AG09309 (cell line): Measurements from ENCODE around the gene WBP2NL.

ENCODE experiments used
- DNase-seq: peaks from one replicate; pipeline ENCODE4 v3.0.0-alpha.2; 2010; ENCODE audit warnings: low read depth
- H3K4me3 ChIP-seq: 2 replicates; pipeline ENCODE4 v1.5.1; 2011; ENCODE audit warnings: mild to moderate bottlenecking, low read depth, low read length, moderate library complexity; ENCODE audit not compliant: control insufficient read depth
- TF ChIP-seq, protein P1 (sequence below): IDR thresholded peaks from 2 replicates; pipeline ENCODE4 v1.5.1; 2011; ENCODE audit warnings: mild to moderate bottlenecking, low read depth, low read length, inconsistent platforms; ENCODE audit not compliant: insufficient read depth, control insufficient read depth; ENCODE audit errors: missing control alignments

The WBP2NL gene

DNA sequence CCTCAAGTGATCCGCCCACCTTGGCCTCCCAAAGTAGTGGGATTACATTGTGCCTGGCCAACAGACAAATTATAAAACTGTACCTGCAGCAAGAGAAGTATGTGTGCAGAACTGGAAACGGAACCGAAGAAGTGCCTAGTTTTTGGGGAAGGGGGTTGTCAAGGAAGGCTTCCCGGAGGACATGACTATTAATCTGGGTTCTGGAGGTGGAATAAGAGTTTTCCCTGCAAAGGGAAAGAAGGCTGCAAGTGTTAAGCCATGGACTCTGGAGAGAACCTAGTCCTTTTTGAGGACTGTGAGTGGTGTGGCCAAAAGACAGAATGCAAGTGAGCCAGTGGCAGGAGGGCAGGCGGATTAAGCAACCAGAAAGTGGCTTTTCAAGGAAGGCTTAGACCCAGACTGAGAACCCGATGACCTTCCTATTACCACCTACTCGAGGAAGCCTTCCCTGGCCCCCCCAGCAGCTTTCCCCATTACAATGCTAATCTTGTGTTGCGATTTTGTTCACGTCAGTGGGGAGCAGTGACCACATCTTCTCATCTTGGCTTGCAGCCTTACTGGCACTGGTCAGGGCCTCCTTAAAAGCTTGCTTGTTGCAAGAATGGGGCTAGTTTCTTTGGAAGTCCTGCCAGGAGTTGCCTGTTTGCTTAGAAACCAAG lies 35.0 kb upstream of the WBP2NL start:
- H3K4me3 ChIP-seq: no peak overlapping the region
- peak; percentile 21 for DNase-seq
- TF ChIP-seq, protein P1, sequence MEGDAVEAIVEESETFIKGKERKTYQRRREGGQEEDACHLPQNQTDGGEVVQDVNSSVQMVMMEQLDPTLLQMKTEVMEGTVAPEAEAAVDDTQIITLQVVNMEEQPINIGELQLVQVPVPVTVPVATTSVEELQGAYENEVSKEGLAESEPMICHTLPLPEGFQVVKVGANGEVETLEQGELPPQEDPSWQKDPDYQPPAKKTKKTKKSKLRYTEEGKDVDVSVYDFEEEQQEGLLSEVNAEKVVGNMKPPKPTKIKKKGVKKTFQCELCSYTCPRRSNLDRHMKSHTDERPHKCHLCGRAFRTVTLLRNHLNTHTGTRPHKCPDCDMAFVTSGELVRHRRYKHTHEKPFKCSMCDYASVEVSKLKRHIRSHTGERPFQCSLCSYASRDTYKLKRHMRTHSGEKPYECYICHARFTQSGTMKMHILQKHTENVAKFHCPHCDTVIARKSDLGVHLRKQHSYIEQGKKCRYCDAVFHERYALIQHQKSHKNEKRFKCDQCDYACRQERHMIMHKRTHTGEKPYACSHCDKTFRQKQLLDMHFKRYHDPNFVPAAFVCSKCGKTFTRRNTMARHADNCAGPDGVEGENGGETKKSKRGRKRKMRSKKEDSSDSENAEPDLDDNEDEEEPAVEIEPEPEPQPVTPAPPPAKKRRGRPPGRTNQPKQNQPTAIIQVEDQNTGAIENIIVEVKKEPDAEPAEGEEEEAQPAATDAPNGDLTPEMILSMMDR: no peak

DNA sequence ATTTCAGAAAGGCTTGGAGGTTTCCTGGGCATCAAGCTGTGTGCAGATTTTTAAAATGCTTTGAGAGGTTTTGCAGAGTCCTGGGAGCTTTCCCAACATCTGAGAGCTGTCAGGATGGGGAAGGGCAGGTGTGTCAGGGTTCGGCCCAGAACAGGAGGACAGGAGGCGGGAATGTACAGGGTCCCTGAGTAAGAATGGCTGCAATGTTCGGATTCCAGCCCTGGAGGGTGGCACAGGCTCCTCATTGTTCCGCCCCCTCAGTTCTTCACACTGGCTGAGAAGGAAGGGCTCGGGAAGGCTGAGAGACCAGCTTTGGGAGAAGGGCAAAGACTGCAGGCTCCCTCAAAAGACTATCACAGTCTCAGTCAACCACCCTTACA lies 34.5 kb upstream of the WBP2NL start:
- H3K4me3 ChIP-seq: no peak overlapping the region
- DNase-seq: no peak
- TF ChIP-seq, protein P1: no peak

DNA sequence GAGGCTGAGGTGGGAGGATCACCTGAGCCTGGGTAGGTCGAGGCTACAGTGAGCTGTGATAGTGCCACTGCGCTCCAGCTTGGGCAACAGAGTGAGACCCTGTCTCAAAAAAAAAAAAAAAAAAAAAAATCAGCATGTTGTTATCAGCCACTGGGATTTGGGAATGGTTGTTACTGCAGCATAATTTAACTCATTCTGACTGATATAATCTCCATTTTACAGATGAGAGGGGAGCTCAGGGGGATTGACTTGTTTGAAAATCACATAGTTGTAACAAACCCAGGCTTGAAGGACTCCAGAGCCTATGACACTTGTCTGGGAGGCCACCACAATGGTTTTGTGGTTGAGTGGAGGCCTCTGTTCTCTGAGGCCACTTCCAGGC lies 32.4 kb upstream of the WBP2NL start:
- H3K4me3 ChIP-seq: no peak overlapping the region
- TF ChIP-seq, protein P1: no peak

DNA sequence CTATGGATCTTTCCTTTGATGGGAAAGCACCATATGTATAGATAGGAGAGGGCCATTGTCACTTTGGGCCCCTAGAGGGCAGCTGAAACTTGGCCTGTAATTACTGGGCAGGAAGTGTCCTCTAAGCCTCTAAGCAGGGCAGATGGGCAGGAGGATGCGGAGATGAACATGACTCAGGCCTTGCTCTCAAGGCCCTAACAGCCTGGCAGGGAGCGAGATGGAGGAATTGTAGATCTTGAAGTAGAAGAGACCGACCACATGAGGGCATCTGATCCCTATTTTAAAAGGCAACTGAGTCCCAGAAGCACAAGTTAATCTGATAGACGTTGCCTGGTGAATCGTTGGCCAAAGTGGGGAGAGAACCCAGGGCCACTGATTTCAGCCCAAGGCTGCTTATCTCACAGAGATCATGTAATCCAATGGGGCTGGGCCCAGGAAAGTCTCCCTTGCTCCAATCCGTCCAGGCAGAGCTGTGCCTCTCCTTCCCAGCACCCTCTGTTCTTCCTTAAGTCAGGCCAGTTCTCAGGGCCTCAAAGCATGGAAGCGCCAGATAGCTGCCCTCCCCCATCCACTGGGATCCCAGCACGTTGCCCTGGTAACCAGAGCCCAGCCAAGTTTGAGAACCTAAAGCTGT lies 31.9 kb upstream of the WBP2NL start:
- TF ChIP-seq, protein P1: peak; percentile 57
- peak; percentile 86 for DNase-seq

More for the DNA sequence above, 32.4 kb upstream of the WBP2NL start:
- no peak for DNase-seq

DNA sequence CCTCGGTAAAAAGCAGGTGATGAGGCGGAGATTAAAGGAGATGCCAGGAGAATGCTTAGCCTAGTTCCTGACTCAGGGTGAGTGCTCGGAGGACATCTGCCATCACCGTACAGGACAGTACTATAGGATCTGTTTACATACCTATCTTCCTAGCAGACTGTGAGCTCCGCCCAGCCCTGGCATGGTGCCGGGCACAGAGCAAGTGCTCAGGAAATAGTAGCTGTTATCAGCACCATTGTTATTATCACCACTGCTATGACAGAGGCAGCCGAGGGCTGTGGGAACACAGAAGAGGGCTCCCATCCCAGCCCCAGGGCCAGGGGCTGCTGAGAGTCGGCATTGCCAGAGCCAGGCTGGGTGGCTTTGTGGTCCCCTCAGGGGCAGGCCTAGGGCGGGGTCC lies 30.0 kb upstream of the WBP2NL start:
- TF ChIP-seq, protein P1: no peak
- H3K4me3 ChIP-seq: no peak overlapping the region
- DNase-seq: no peak

More for the DNA sequence above, 31.9 kb upstream of the WBP2NL start:
- no peak overlapping the region for H3K4me3 ChIP-seq

DNA sequence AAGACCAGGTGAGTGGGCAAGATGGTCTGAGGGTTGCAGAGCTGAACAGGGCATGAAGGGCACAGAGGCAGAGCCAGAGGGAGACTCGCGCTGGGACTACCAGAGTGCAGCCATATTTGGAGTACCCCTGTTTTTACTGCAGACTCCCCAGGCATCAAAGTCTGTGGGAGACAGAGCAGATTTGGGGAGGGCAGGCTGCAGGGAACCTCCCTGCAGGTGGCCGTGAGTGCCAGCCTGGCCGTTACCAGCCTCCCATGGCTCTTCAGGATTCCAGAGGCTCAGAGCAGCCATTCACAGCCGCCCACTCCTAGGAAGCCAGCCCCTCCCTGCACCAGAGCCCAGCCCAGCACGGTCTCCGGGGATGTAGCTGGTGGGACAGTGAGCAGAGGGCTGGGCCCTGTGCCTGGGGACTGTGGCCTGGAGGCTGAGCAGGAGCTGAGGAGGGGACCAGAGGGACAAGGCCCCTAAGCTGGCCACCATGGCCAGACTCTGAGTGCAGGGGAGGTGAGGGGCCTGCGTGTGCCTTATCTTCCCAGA lies 29.4 kb upstream of the WBP2NL start, which contains the start of gene SEPTIN3:
TSS of gene SEPTIN3 (plus strand) at position 334 of the 537 bp plus-strand sequence. CDS start 2,050 bp downstream, outside the sequence.
- H3K4me3 ChIP-seq: no peak within 1 kb of the TSS
- no peak for DNase-seq
- TF ChIP-seq, protein P1: no peak

DNA sequence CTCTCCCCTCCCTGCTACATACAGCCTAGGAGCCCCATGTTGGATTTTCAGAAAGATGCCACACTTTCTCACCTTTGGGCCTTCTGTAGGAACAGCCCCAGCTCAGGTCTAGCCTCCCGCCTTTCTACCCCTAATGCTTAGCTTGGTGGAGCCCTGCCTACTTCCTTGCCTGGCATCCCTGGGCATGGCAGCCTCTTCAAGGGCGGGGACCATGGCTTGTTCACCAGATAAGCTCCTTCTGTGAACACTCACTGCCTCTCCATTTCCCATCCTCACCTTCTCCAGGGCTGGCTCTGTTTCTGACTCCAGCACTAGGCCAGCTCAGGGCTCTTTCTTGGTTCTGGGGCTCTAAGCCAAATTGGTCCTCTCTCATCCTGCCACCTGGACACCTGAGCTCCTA lies 28.0 kb upstream of the WBP2NL start:
- TF ChIP-seq, protein P1: no peak
- no peak overlapping the region for H3K4me3 ChIP-seq
- no peak for DNase-seq
